Activated naive CD4-positive, alpha-beta T cell treated with anti-CD3 and anti-CD28 coated beads, Interleukin-2, amount 50 U/mL, for 72 hours (primary cell): ENCODE results near the gene CD69. TPM values are rescaled to one million over a fixed set of nuclear protein-coding genes. Genes with fewer than 3 reads are reported as not detected.

Experiments
- ATAC-seq, 2 donors: fragments of 150-1000 bp; cut with Tn5 transposase; 2 replicates each; pipeline ENCODE4 v1.10.0; 2021; ENCODE audit warnings: mild to moderate bottlenecking in 2 of 2, moderate library complexity in 2 of 2
- DNase-seq, 2 donors: peaks; one replicate each; pipeline ENCODE4 v3.0.0; 2021 to 2022; ENCODE audit warnings: low spot score in 2 of 2
- H3K27ac Mint-ChIP-seq, 2 donors: one replicate each; pipeline ENCODE4 v1.8.0; 2022; ENCODE audit warnings: mild to moderate bottlenecking in 2 of 2, mixed read lengths in 2 of 2
- H3K36me3 Mint-ChIP-seq, 2 donors: one replicate each; pipeline ENCODE4 v1.8.0; 2022; ENCODE audit warnings: mixed read lengths in 2 of 2
- H3K9me3 Mint-ChIP-seq, 2 donors: one replicate each; pipeline ENCODE4 v1.8.0; 2022; ENCODE audit warnings: mixed read lengths in 2 of 2
- total RNA-seq, 2 donors: library from RNA; stranded (reverse); gene quantifications; one replicate each; pipeline ENCODE4 v1.2.3, GENCODE V29; 2022

CD69 gene
- total RNA-seq, 2 donors from 2014 or later, result 72.7 to 91.1 TPM

DNA sequence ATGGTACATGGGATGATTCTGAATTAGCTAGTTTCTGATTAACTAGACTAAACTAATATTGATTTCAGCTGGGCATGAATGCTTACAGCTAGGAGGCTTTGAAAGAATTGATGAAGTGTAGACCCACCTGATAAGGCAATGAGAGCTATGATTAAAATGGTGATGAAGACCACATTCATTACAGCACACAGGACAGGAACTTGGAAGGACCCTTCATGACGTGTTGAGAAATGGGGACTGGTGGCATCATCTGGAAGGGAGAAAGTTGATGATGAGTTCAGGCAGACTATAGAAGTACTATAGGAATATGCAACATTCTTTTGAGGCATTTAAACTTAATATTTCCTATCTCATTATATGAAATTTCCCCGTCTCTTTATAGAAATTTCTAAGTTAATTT is 4.5 kb downstream of the CD69 start:
- H3K9me3 Mint-ChIP-seq, result no peaks in the 10 kb centered on the region
- peak overlapping the region; percentile 99 for H3K27ac Mint-ChIP-seq
- H3K36me3 Mint-ChIP-seq, result peaks cover 60 to 82% of the 10 kb centered on the region in 2 donors
- no peak for ATAC-seq
- DNase-seq, result no peak

DNA sequence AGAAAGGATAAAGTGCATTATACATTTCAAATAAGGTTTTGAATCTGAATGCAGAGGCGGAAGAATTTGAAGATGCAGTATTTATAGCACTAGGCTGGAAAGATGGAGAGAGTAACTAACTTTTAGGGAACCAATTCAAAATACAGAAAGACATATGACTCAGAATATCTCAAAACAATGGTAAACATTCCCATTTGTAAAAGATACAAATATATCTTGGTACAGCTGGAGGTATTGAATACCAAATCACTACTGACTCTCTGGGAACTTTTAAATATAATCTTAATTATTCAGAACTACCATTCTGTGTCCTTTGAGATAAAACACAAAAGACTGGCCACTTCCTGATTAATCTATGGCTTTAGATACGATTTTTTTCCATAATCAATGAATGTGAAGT is 5.1 kb downstream of the CD69 start:
- peak overlapping the region; percentile 88 to 99 for H3K27ac Mint-ChIP-seq
- peaks cover 55 to 79% of the 10 kb centered on the region in 2 donors for H3K36me3 Mint-ChIP-seq
- no peaks in the 10 kb centered on the region for H3K9me3 Mint-ChIP-seq
- ATAC-seq, result no peak
- no peak for DNase-seq

DNA sequence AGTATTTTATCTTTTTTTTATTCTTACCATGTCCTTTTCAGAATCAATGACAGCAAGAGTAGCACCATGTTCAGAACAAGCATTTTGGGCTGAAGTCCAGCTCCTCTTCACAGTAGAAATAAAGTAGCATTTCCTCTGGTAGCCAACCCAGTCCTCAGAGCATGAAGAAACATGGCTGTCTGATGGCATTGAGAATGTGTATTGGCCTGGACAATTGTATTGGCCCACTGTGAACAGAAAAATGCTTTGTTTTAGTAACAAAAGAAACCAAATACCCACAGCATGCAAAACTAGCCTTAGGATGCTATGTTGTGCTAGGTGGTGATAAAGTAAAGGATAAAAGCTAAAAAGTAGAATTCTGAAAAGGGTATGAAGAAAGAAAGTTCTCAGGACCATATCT is 5.7 kb downstream of the CD69 start:
- DNase-seq (no peak), ATAC-seq (no peak)
- H3K27ac Mint-ChIP-seq, result peak overlapping the region; percentile 66 to 99
- no peaks in the 10 kb centered on the region for H3K9me3 Mint-ChIP-seq
- peaks cover 51 to 74% of the 10 kb centered on the region in 2 donors for H3K36me3 Mint-ChIP-seq

DNA sequence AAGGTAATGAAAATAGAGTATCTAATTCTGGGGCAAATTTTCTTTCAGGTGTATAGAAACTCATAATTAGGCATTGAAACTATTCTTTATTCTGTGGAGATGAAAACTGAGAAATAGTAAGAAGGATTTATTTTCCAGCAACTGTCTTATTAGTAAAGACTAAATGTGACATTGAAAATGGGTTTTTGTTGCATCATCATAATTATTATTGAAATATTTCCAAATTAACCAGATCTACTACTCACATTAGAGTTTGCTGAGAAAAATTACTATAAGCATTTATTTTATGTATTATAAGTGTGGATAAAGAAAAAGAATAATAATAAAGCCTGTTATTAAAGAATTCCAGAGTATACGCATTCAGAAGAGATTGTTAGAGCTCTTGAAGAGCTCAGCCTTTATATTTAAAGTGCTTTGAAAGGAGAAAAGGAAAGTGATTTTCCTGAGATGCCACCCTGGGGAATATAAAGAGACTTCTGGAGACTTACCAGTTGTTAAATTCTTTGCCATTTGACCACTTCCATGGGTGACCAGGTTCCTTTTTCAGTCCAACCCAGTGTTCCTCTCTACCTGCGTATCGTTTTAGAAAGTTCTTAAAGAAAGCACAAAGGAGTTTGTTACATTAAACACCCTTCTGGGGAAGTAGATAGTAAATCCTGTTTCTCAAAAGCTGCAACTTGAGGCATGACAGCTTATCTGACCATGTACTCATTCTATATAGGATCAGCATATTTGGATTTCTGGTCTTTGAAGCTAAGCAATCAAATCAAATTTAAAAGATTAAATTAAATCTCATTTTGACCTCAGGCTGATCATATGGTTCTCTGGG is 6.4 kb downstream of the CD69 start:
- Mint-ChIP-seq H3K36me3 (peaks cover 44 to 67% of the 10 kb centered on the region in 2 donors), H3K9me3 (no peaks in the 10 kb centered on the region), H3K27ac (peak overlapping the region in 1 of 2 donors; percentile 66)
- no peak for ATAC-seq
- DNase-seq, result no peak

DNA sequence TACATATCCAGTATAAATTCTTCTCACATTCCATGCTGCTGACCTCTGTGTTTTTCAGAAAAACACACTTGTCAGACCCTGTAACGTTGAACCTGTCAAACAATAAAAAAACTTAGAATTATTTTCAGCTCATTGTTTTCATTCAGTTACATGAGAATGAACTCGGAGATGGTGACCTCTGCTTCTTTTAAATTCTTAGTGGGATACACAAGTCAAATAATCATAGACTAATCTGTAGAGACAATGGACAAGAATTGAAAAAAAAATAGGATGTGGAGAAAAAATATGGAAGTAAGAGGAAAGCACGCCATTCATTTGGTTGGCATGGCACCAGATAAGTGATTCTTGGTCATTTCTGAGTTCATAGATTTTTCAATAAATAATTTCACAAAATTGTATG is 7.2 kb downstream of the CD69 start:
- H3K9me3 Mint-ChIP-seq, result no peaks in the 10 kb centered on the region
- DNase-seq, result no peak
- peak overlapping the region; percentile 65 to 74 for H3K27ac Mint-ChIP-seq
- peaks cover 38 to 58% of the 10 kb centered on the region in 2 donors for H3K36me3 Mint-ChIP-seq
- ATAC-seq, result no peak

DNA sequence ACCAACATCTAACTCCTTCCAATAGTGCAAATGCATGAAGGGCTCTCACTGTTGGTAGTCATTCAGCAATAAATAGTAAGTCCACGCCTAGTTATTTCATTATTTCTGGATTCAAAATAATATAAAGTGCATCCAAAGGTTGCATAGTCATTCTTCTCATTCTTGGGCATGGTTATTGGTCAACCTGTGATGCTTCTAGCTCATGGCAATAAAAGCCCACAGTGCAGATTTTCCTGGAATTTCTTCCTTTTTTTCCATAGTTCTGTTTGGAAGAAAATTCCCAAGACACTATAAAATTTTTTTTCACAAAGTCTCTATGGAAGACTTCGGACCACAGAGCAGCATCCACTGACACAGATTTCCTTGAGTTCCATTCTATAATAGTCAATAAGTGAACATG is 7.6 kb downstream of the CD69 start:
- DNase-seq, result no peak
- Mint-ChIP-seq H3K9me3 (no peaks in the 10 kb centered on the region), H3K36me3 (peaks cover 36 to 54% of the 10 kb centered on the region in 2 donors), H3K27ac (peak overlapping the region; percentile 73 to 74)
- no peak for ATAC-seq

DNA sequence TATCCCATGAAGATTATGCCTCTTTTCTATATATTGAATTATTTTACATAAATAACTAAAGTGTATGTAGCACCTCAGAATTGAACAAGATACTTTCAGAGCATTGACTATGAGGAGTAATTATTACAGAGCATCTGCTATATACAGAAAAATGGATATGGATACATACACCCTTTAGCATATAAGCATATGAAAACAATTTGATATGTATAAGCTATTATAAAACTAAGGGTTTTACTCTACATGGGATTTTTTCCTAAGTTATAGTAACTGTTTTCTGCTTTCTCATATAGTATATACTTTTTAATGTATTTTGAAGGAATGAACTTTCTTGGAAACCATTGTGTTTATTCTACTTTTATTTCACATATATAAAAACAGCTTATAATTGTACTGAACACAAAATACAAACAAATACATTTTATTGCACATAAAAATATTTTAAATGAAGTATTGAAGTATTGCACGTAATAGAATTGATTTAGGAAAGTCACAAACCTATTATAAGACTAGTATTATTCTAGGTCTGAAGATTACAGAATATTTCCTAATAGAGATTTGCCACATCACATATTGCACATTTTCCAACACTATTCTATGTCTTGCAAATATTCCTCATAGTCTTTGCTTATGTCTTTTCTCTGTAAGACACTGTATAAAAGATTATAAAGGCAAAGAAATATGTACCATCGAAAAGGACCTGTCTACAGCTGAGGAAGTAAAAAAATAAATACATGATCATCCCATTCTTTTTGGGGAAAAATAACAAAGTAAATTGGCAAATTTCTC is 8.4 kb downstream of the CD69 start:
- Mint-ChIP-seq H3K36me3 (peaks cover 30 to 47% of the 10 kb centered on the region in 2 donors), H3K27ac (peak overlapping the region; percentile 82 to 87), H3K9me3 (no peaks in the 10 kb centered on the region)
- DNase-seq (no peak), ATAC-seq (peak; percentile 4 to 21)

DNA sequence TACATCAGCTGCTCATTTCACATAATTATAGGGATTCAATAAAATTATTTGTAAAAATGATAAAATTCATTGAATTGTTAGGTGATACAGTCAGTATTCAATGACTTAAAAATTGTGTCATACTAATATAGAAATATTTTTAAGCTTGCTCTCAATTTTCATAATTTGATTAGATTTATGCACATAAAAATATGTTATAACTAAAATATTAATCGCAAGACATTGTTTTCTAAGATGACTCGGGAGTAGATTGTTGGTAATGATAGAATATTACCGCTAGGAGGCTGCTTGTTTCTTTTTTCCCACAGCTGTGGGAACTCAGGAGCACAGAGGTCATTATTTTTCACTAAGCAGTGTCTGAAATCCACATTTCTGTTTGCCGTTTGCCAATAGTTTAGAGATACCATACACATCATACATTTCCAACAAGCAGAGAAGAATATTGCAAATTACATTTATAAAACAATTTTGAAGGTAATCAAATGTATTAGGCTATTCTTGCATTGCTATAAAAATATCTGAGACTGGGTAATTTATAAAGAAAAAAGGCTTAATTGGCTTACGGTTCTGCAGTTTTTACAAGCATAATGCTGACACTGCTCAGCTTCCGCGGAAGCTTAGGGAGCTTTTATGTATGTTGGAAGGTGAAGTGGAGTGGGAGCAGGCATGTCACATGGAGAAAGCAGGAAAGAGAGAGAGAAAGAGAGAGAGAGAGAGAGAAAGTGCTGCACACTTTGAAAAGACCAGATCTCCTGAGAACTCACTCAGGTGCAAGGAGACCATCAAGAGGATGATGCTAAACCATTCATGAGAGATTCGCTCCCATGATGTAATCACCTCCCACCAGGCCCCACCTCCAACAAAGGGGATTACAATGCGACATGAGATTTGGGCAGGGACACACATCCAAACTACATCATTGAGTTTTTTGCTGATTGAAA is 9.2 kb downstream of the CD69 start:
- Mint-ChIP-seq H3K9me3 (no peaks in the 10 kb centered on the region), H3K36me3 (peaks cover 23 to 38% of the 10 kb centered on the region in 2 donors), H3K27ac (peak overlapping the region; percentile 82 to 87)
- DNase-seq, result peak in 1 of 2 donors; percentile 49
- peak; percentile 56 to 73 for ATAC-seq

DNA sequence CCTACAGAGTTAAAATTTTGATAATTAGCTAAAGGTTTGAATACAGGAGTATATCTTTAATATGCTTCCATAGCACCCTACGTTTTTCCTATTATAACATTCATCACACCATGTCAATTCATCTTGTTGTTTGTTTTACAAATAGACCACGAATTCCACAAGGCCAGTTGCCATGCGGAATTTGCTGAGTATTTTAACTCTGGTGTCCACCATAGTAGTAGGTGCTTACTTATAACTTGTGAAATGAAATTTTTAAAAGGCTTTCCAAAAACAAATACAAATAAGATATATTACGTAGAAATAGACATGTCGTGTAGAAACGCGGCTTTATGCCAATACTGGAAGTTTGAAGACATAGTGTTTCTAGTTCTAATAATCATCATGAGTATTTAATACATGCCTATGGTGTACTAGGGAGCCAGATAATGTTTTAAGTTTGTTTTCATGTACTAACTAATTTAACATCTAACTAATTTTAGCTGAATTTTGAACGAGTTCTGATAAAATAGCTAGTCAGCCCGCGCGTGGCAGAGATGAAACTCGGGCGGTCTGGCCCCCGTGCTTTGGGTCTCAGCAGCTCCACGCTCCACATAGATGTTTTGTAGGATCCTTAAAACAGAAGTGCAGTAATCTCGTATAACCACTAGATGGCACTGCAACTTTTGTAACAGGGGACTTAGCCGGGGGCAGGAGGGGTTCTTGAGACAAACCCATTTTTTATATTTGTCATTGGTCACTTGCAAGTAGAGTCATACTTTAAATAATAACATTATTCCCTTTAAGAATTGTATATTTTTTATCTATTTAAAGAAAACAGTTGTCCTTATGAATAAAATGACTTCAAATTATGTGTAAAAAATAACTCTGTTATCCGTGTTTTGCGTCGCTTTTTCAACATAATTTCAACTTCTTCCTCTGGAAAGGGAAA is 10.2 kb downstream of the CD69 start:
- ATAC-seq, result peak; percentile 65 to 82
- Mint-ChIP-seq H3K9me3 (no peaks in the 10 kb centered on the region), H3K27ac (peak overlapping the region; percentile 44 to 87), H3K36me3 (peaks cover 16 to 31% of the 10 kb centered on the region in 2 donors)
- peak in 1 of 2 donors; percentile 59 for DNase-seq

DNA sequence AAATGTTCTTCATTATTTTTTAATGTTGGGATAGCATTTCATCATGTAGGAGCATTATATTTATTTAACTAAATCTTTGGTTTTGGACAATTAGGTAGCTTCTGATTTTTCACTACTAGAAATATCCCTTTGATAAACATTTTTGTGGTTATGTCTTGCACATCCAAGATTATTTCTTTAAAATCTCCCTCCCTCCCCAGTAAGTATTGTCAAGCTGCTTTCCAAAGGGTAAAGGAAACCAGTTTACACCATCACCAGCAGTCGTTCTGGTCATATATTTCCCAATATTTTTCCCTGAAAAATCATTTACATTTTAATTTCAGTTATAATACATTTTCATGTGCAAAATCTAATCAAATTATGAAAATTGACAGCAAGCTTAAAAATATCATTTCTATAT is 11.1 kb downstream of the CD69 start:
- ATAC-seq, result no peak
- no peak overlapping the region for H3K27ac Mint-ChIP-seq
- H3K36me3 Mint-ChIP-seq, result peaks cover 10 to 22% of the 10 kb centered on the region in 2 donors
- no peaks in the 10 kb centered on the region for H3K9me3 Mint-ChIP-seq
- DNase-seq, result no peak

DNA sequence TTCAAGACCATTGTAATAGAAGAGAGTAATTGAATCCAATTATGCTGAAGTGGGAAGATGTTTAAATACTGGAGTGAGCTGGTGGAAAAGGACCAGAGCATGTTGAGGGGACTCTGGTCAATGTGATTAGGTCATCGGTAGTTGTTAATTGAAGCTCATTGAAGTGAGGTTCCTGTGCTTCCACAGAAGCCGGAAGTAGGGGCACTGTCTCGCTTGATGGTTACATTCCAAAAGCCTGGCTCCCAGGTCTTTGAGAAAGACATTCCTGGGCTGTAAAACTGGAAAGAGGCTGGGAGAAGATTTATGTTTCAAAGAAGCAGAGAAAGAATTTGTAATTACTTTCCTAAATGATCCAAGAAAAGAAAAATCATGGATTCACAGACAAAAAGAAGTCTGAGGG is 15.5 kb downstream of the CD69 start:
- Mint-ChIP-seq H3K27ac (no peak overlapping the region), H3K36me3 (peaks cover 0 to 5% of the 10 kb centered on the region in 2 donors), H3K9me3 (peaks cover 3 to 5% of the 10 kb centered on the region in 2 donors)
- ATAC-seq (no peak), DNase-seq (no peak)

DNA sequence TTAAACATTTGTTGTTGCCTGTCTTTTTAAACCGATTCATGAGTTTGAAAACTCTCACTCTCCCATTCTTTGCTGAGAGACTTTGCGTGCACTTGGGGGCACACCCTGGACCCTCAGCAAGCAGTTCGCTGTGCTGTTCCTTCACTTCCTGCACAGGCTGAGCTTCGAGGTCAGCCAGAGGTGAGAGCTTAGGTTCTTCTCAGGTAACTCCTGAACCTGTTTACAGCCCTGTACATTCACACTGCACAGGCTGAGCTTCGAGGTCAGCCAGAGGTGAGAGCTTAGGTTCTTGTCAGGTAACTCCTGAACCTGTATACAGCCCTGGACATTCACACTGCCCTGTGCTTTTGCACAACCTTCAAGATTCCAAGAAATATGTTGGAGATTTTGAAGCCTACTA is 18.0 kb downstream of the CD69 start:
- ATAC-seq (peak; percentile 11 to 30), DNase-seq (no peak)
- Mint-ChIP-seq H3K27ac (peak overlapping the region; percentile 83 to 95), H3K36me3 (peaks cover 0 to 19% of the 10 kb centered on the region in 2 donors), H3K9me3 (peaks cover 3 to 5% of the 10 kb centered on the region in 2 donors)

DNA sequence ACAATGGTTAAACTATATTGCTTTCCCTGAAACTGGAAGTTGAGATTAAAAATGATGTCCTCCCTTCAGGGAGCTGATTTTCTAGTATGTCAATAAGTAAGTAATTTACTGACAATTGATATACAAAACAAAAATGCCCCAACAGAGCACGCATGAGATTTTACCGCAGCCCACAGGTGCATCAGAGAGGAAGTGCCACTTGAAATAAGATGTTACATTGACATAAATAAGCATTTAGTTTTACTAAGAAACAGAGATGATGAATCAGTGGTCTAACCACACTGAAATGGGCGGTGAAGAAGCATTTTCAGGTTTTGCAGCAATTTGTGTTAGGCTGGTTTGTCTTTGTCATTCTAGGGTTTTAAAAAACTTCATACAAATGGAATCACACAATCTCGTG is 19.0 kb downstream of the CD69 start:
- Mint-ChIP-seq H3K27ac (peak overlapping the region; percentile 83 to 95), H3K9me3 (peaks cover 3 to 5% of the 10 kb centered on the region in 2 donors), H3K36me3 (peaks cover 0 to 19% of the 10 kb centered on the region in 2 donors)
- peak; percentile 58 to 67 for DNase-seq
- peak; percentile 94 for ATAC-seq

DNA sequence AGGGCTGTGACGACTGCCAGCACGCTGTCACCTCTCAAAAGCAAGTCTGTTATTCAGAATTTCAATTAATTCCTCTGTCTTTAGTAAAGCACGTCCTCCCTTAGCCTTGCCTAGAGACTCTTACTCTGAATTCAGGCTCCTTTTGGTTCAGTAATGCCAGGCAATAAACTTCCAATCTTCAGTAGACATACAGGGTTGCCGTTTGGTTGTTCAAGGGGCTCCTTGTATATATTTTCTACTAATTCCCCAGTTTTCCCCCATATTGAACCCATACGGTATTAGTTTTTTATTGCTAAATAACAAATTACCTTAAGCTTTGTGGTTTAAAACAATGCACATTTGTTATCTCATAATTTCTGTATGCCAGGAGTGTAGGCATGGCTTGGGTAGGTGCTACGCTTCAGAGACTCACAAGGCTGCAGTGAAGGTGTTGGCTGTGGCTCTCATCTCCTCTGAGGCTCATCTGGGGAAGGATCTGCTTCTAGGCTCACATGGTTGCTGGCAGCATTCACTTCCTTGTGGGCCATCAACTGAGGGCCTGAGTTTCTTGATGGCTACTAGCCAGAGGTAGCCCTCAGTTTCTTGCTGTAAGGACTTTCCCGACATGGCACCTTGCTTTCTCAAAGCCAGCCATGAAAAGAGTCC is 20.5 kb downstream of the CD69 start:
- peaks cover 0 to 24% of the 10 kb centered on the region in 2 donors for H3K36me3 Mint-ChIP-seq
- ATAC-seq (no peak), DNase-seq (no peak)
- peaks cover 3 to 5% of the 10 kb centered on the region in 2 donors for H3K9me3 Mint-ChIP-seq
- H3K27ac Mint-ChIP-seq, result peak overlapping the region in 1 of 2 donors; percentile 82
